ENCODE results near the gene BLTP3B.

DNA sequence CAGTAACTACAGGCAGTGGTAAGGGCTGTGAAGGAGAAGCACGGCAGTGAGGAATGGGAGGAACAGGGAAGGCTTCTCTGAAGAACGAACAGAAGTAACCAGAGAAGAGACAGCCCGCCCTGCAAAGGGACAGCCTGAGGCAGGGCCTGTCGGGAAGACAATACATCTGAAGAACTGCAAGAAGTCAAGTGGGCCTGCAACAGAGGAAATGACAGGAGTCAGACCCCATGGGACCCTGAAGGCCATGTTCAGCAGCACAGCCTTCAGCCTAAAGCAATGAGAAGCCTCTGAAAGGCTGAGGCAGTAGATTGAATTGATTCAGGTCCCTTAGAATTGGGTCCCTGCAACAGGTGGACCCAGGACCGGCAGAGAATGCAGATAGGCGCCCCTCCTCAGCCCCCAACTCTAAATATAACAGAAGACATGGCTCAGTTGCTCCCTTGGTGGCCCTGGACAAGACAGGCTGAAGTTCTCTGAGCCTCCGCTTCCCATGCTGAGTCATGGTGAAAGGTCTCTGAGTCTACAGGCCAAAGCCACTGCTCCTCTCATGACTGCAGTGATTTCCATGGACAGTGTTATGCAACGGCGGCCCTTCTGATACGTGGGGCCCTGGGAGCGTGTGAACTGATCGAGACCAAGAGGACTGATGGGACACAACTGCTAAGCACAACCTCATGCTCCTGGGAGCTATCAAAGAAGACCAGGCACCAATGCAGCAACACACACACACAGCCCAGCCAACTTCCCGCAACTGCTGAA, 47.1 kb upstream of the BLTP3B start:
- TF ChIP-seq, protein P1, sequence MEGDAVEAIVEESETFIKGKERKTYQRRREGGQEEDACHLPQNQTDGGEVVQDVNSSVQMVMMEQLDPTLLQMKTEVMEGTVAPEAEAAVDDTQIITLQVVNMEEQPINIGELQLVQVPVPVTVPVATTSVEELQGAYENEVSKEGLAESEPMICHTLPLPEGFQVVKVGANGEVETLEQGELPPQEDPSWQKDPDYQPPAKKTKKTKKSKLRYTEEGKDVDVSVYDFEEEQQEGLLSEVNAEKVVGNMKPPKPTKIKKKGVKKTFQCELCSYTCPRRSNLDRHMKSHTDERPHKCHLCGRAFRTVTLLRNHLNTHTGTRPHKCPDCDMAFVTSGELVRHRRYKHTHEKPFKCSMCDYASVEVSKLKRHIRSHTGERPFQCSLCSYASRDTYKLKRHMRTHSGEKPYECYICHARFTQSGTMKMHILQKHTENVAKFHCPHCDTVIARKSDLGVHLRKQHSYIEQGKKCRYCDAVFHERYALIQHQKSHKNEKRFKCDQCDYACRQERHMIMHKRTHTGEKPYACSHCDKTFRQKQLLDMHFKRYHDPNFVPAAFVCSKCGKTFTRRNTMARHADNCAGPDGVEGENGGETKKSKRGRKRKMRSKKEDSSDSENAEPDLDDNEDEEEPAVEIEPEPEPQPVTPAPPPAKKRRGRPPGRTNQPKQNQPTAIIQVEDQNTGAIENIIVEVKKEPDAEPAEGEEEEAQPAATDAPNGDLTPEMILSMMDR (IDR thresholded peaks at IDR 0.05), result no peak
- no peak for TF ChIP-seq EZH2 (IDR thresholded peaks at IDR 0.05; ENCODE audit: borderline replicate concordance, insufficient read depth, low read depth, low read length, poor library complexity, severe bottlenecking)
